Tibial nerve (tissue), 4 donors: ENCODE measurements around the gene LHX3. TPM values are rescaled to one million over a fixed set of nuclear protein-coding genes. Genes with fewer than 3 reads are reported as not detected.

Source experiments
- DNase-seq, 2 donors: peaks; one replicate each; pipeline ENCODE4 v3.0.0-alpha.2; 2019; ENCODE audit warnings: low spot score in 2 of 2
- H3K27ac ChIP-seq, 4 donors: fragments of 200-600 bp; sonication (generic) in 3 of 4; one replicate each; pipeline ENCODE4 v1.5.1; 2017 to 2019; ENCODE audit warnings: mild to moderate bottlenecking in 1 of 4
- H3K27me3 ChIP-seq, 2 donors: fragments of 200-600 bp; sonication (generic) in 1 of 2; one replicate each; pipeline versions ENCODE4 v1.5.1 to v1.6.0; 2017 to 2019
- H3K36me3 ChIP-seq, 3 donors: fragments of 200-600 bp; sonication (generic); one replicate each; pipeline ENCODE4 v1.5.1; 2018 to 2019
- H3K4me1 ChIP-seq, 4 donors: fragments of 200-600 bp; sonication (generic) in 3 of 4; one replicate each; pipeline ENCODE4 v1.5.1; 2017 to 2019
- H3K4me3 ChIP-seq, 4 donors: fragments of 200-600 bp; sonication (generic) in 3 of 4; one replicate each; pipeline ENCODE4 v1.5.1; 2017 to 2019; ENCODE audit warnings: mild to moderate bottlenecking in 1 of 4, moderate library complexity in 1 of 4
- H3K9me3 ChIP-seq, 4 donors: fragments of 200-600 bp; sonication (generic) in 3 of 4; one replicate each; pipeline ENCODE4 v1.5.1; 2017 to 2019
- CTCF ChIP-seq, 5 experiments: fragments of 200-600 bp in 3 of 5; fragments of 450-650 bp in 2 of 5; sonication (generic) in 3 of 5; IDR thresholded peaks; one replicate each; pipeline ENCODE4 v1.5.1; 2016 to 2019; ENCODE audit warnings: antibody characterized with exemption in 5 of 5, mild to moderate bottlenecking in 3 of 5, moderate library complexity in 2 of 5
- EP300 ChIP-seq, 2 donors: sonication (generic); formaldehyde crosslinking; IDR thresholded peaks; one replicate each; pipeline ENCODE4 v1.6.1; 2017; ENCODE audit warnings: antibody characterized with exemption in 2 of 2, mild to moderate bottlenecking in 1 of 2
- POLR2A ChIP-seq, 2 donors: fragments of 450-650 bp; IDR thresholded peaks; one replicate each; pipeline ENCODE4 v1.6.1; 2017; ENCODE audit warnings: antibody characterized with exemption in 2 of 2, mild to moderate bottlenecking in 2 of 2, moderate library complexity in 2 of 2
- WGBS, 2 donors: methylation state at CpG; one replicate each; pipeline ENCODE4 v1.1.5; 2018; 5-methylcytosine and 5-hydroxymethylcytosine counted together
- total RNA-seq, 4 donors: library from RNA; depleted of rRNA; stranded (reverse); fragments of >200 nt; gene quantifications; one replicate each; pipeline ENCODE4 v1.1.0, GENCODE V29; 2016

LHX3 gene
- total RNA-seq, result not detected

GRCh38 chr9:136204838-136205706 lies at the start of gene LHX3:
Gene LHX3, minus strand, starts transcription at chr9:136205128. Its CDS starts 116 bp downstream, at chr9:136205012.
- WGBS, 2 donors, result 11 to 14% methylated on average over 44 to 45 of the region's 70 CpGs
- Histone ChIP-seq H3K36me3 (peaks cover 0 to 42% (median 0%) of the 10 kb centered on the region in 3 donors), H3K4me1 (peaks cover 0 to 17% (median 0%) of the 10 kb centered on the region in 4 donors), H3K9me3 (no peaks in the 10 kb centered on the region), H3K27me3 (peaks cover 0 to 56% of the 10 kb centered on the region in 2 donors), H3K4me3 (no peak within 1 kb of the TSS), H3K27ac (no peak within 1 kb of the TSS)
- TF ChIP-seq EP300 (IDR thresholded peaks at IDR 0.05) (no peak), POLR2A (IDR thresholded peaks at IDR 0.05) (no peak)
- DNase-seq, result no peak

GRCh38 chr9:136253246-136254130 lies 48.6 kb upstream of the LHX3 start:
- no peak overlapping the region for H3K27ac ChIP-seq
- peaks cover 0 to 15% (median 4%) of the 10 kb centered on the region in 4 donors for H3K4me1 ChIP-seq
- no peak for DNase-seq
- no peak for TF ChIP-seq POLR2A (IDR thresholded peaks at IDR 0.05)
- no peaks in the 10 kb centered on the region for H3K36me3 ChIP-seq
- peaks cover 0 to 30% of the 10 kb centered on the region in 2 donors for H3K27me3 ChIP-seq
- H3K9me3 ChIP-seq, result no peaks in the 10 kb centered on the region
- H3K4me3 ChIP-seq, result no peak overlapping the region
- WGBS, 2 donors, result 85 to 88% methylated on average over 21 to 22 of the region's 32 CpGs

GRCh38 chr9:136252846-136253245 lies 47.9 kb upstream of the LHX3 start:
- 85 to 92% methylated on average over 8 to 9 of the region's 10 CpGs for WGBS, 2 donors
- peaks cover 0 to 15% (median 4%) of the 10 kb centered on the region in 4 donors for H3K4me1 ChIP-seq
- H3K9me3 ChIP-seq, result no peaks in the 10 kb centered on the region
- H3K36me3 ChIP-seq, result no peaks in the 10 kb centered on the region
- TF ChIP-seq POLR2A (IDR thresholded peaks at IDR 0.05), result no peak
- TF ChIP-seq EP300 (IDR thresholded peaks at IDR 0.05), result no peak
- no peak for TF ChIP-seq CTCF (IDR thresholded peaks at IDR 0.05)
- no peak for DNase-seq
- H3K4me3 ChIP-seq, result no peak overlapping the region
- peaks cover 0 to 30% of the 10 kb centered on the region in 2 donors for H3K27me3 ChIP-seq
- H3K27ac ChIP-seq, result no peak overlapping the region

- Histone ChIP-seq H3K36me3 (no peaks in the 10 kb centered on the region), H3K4me1 (peaks cover 0 to 15% (median 4%) of the 10 kb centered on the region in 4 donors), H3K4me3 (no peak overlapping the region), H3K9me3 (no peaks in the 10 kb centered on the region), H3K27ac (no peak overlapping the region), H3K27me3 (peaks cover 0 to 30% of the 10 kb centered on the region in 2 donors)
- 80% methylated on average over 18 to 22 of the region's 29 CpGs for WGBS, 2 donors
- no peak for DNase-seq
- TF ChIP-seq POLR2A (IDR thresholded peaks at IDR 0.05) (no peak), EP300 (IDR thresholded peaks at IDR 0.05) (no peak)
These were observed 47.4 kb upstream of the LHX3 start for GRCh38 chr9:136252281-136252680.

GRCh38 chr9:136251264-136252115 lies 46.6 kb upstream of the LHX3 start:
- WGBS, 2 donors, result 81 to 85% methylated on average over 30 to 39 of the region's 50 CpGs
- peaks cover 0 to 30% of the 10 kb centered on the region in 2 donors for H3K27me3 ChIP-seq
- no peak overlapping the region for H3K4me3 ChIP-seq
- peaks cover 0 to 15% (median 4%) of the 10 kb centered on the region in 4 donors for H3K4me1 ChIP-seq
- no peak for TF ChIP-seq POLR2A (IDR thresholded peaks at IDR 0.05)
- no peak for TF ChIP-seq EP300 (IDR thresholded peaks at IDR 0.05)
- TF ChIP-seq CTCF (IDR thresholded peaks at IDR 0.05), result no peak
- H3K36me3 ChIP-seq, result no peaks in the 10 kb centered on the region
- no peak overlapping the region for H3K27ac ChIP-seq
- H3K9me3 ChIP-seq, result no peaks in the 10 kb centered on the region
- no peak for DNase-seq

- Histone ChIP-seq H3K27ac (no peak overlapping the region), H3K4me3 (no peak overlapping the region), H3K27me3 (peaks cover 0 to 26% of the 10 kb centered on the region in 2 donors), H3K9me3 (no peaks in the 10 kb centered on the region), H3K36me3 (no peaks in the 10 kb centered on the region), H3K4me1 (peaks cover 0 to 14% (median 7%) of the 10 kb centered on the region in 4 donors)
- no peak for DNase-seq
- no peak for TF ChIP-seq EP300 (IDR thresholded peaks at IDR 0.05)
- TF ChIP-seq POLR2A (IDR thresholded peaks at IDR 0.05), result no peak
- no peak for TF ChIP-seq CTCF (IDR thresholded peaks at IDR 0.05)
- 39 to 51% methylated on average over 7 to 10 of the region's 10 CpGs for WGBS, 2 donors
These were observed 45.7 kb upstream of the LHX3 start for GRCh38 chr9:136250676-136251075.
